H1 (cell line): ENCODE measurements around the gene CFLAR. TPM values are rescaled to one million over a fixed set of nuclear protein-coding genes. Genes with fewer than 3 reads are reported as not detected.
A peak's percentile ranks its signal among the peaks of the same experiment; 100 is the strongest.

Experiments used
- CTCF ChIA-PET: fragments of 300-600 bp; sonication (Branson Sonifier 250); formaldehyde crosslinking; loops from one replicate; lab custom pipeline; 2021; ENCODE audit not compliant: partially characterized antibody; lab: Charles Lee
- POLR2A ChIA-PET: fragments of 300-600 bp; sonication (Branson Sonifier 250); formaldehyde crosslinking; loops from one replicate; lab custom pipeline; 2021; ENCODE audit warnings: inconsistent platforms; ENCODE audit not compliant: partially characterized antibody; lab: Charles Lee
- DNase-seq, 2 experiments: peaks; one replicate each; pipeline versions ENCODE4 v3.0.0 to v3.0.0-alpha.2; 2010 to 2022; ENCODE audit warnings: low spot score in 2 of 2, low read depth in 1 of 2, mixed read lengths in 1 of 2
- FAIRE-seq: peaks from 2 replicates; lab custom pipeline; 2011; peaks lifted over from hg19 to GRCh38; lab: Jason Lieb, UNC
- H2AFZ ChIP-seq: 2 replicates; pipeline ENCODE4 v1.8.1; 2012; ENCODE audit warnings: low read length, inconsistent platforms
- H2AK5ac ChIP-seq: 2 replicates; pipeline ENCODE4 v1.6.1; 2013; ENCODE audit warnings: low read depth, low read length
- H2BK120ac ChIP-seq: replicated peaks from 2 replicates; pipeline ENCODE3; 2013; ENCODE audit warnings: low read depth, low read length, inconsistent platforms
- H2BK12ac ChIP-seq: 2 replicates; pipeline ENCODE4 v1.6.1; 2013; ENCODE audit warnings: low read depth, low read length
- H2BK15ac ChIP-seq: 2 replicates; pipeline ENCODE4 v1.6.1; 2013; ENCODE audit warnings: low read length
- H2BK20ac ChIP-seq: 2 replicates; pipeline ENCODE4 v1.6.1; 2013; ENCODE audit warnings: low read length
- H2BK5ac ChIP-seq: 2 replicates; pipeline ENCODE4 v1.6.1; 2013; ENCODE audit warnings: low read depth, low read length
- H3K14ac ChIP-seq: 2 replicates; pipeline ENCODE4 v1.6.1; 2013; ENCODE audit warnings: inconsistent platforms; ENCODE audit not compliant: insufficient read length
- H3K18ac ChIP-seq: 2 replicates; pipeline ENCODE4 v1.6.1; 2013; ENCODE audit warnings: low read length; ENCODE audit errors: extremely low read depth
- H3K23ac ChIP-seq: 2 replicates; pipeline ENCODE4 v1.6.1; 2013; ENCODE audit warnings: inconsistent platforms; ENCODE audit not compliant: insufficient read length
- H3K23me2 ChIP-seq: 2 replicates; pipeline ENCODE4 v1.6.1; 2013; ENCODE audit warnings: low read depth, low read length
- H3K27ac ChIP-seq: 2 replicates; pipeline ENCODE4 v1.6.1; 2011; ENCODE audit warnings: low read depth, low read length, inconsistent platforms
- H3K27me3 ChIP-seq, 4 experiments: replicated peaks in 1 of 4; 1 replicate in 1 of 4; 2 replicates in 3 of 4; pipeline versions ENCODE4 v1.6.1 to v1.8.1; 2011 to 2013; ENCODE audit warnings: low read length in 3 of 4, mild to moderate bottlenecking in 3 of 4, inconsistent platforms in 2 of 4, mixed read lengths in 2 of 4, moderate library complexity in 1 of 4; ENCODE audit not compliant: control insufficient read depth in 3 of 4, insufficient read depth in 3 of 4; ENCODE audit errors: extremely low read depth in 1 of 4
- H3K36me3 ChIP-seq, 4 experiments: 2 replicates each; pipeline versions ENCODE4 v1.6.1 to v1.8.1; 2011 to 2013; ENCODE audit warnings: mild to moderate bottlenecking in 4 of 4, low read length in 3 of 4, moderate library complexity in 2 of 4, control low read depth in 1 of 4, inconsistent platforms in 1 of 4; ENCODE audit not compliant: insufficient read depth in 4 of 4, control insufficient read depth in 2 of 4
- H3K4ac ChIP-seq: replicated peaks from 2 replicates; pipeline ENCODE3; 2013; ENCODE audit warnings: low read length, low read depth, mixed read lengths, inconsistent platforms; ENCODE audit not compliant: insufficient read length
- H3K4me1 ChIP-seq, 4 experiments: replicated peaks in 1 of 4; 1 replicate in 1 of 4; 2 replicates in 3 of 4; pipeline versions ENCODE4 v1.6.1 to v1.8.1; 2011 to 2013; ENCODE audit warnings: low read length in 3 of 4, inconsistent platforms in 2 of 4, mixed read lengths in 1 of 4; ENCODE audit not compliant: insufficient read depth in 4 of 4, control insufficient read depth in 3 of 4
- H3K4me2 ChIP-seq, 2 experiments: 2 replicates each; pipeline versions ENCODE4 v1.6.1 to v1.8.1; 2011 to 2013; ENCODE audit warnings: low read depth in 2 of 2, low read length in 2 of 2, control low read depth in 1 of 2, inconsistent platforms in 1 of 2, mild to moderate bottlenecking in 1 of 2; ENCODE audit not compliant: insufficient read depth in 1 of 2
- H3K4me3 ChIP-seq, 4 experiments: fragments of 200-600, 300-600 bp in 1 of 4; sonication (generic), shearing (Covaris generic), sonication (Bioruptor Twin) in 1 of 4; 2 replicates each; pipeline versions ENCODE4 v1.5.1 to v1.8.1; 2011 to 2016; ENCODE audit warnings: low read length in 4 of 4, low read depth in 3 of 4, control low read depth in 2 of 4, inconsistent platforms in 2 of 4, mild to moderate bottlenecking in 2 of 4, mixed read lengths in 1 of 4, moderate library complexity in 1 of 4; ENCODE audit not compliant: insufficient read depth in 2 of 4; ENCODE audit errors: extremely low read depth in 1 of 4
- H3K56ac ChIP-seq: replicated peaks from 2 replicates; pipeline ENCODE3; 2013; ENCODE audit warnings: low read depth, mild to moderate bottlenecking, mixed read lengths, low read length, inconsistent platforms; ENCODE audit not compliant: insufficient read length
- H3K79me1 ChIP-seq: 2 replicates; pipeline ENCODE4 v1.6.1; 2013; ENCODE audit warnings: low read depth, low read length, control low read depth
- H3K79me2 ChIP-seq, 2 experiments: 2 replicates each; pipeline versions ENCODE4 v1.6.1 to v1.8.1; 2012 to 2013; ENCODE audit warnings: low read length in 2 of 2, mild to moderate bottlenecking in 2 of 2, inconsistent platforms in 1 of 2; ENCODE audit not compliant: insufficient read depth in 2 of 2, control insufficient read depth in 1 of 2
- H3K9ac ChIP-seq, 4 experiments: replicated peaks in 1 of 4; 1 replicate in 1 of 4; 2 replicates in 3 of 4; pipeline versions ENCODE4 v1.6.1 to v1.8.1; 2011 to 2013; ENCODE audit warnings: low read depth in 3 of 4, low read length in 3 of 4, control low read depth in 2 of 4, mild to moderate bottlenecking in 2 of 4, moderate library complexity in 2 of 4, inconsistent platforms in 1 of 4; ENCODE audit errors: extremely low read depth in 1 of 4
- H3K9me3 ChIP-seq, 2 experiments: 2 replicates each; pipeline versions ENCODE4 v1.6.1 to v1.8.1; 2012 to 2013; ENCODE audit warnings: mild to moderate bottlenecking in 2 of 2, moderate library complexity in 2 of 2, control low read depth in 1 of 2, inconsistent platforms in 1 of 2, low read depth in 1 of 2, low read length in 1 of 2, mixed read lengths in 1 of 2; ENCODE audit not compliant: insufficient read depth in 2 of 2
- H4K20me1 ChIP-seq, 2 experiments: replicated peaks in 1 of 2; 2 replicates each; pipeline versions ENCODE3 to v1.8.1; 2011 to 2013; ENCODE audit warnings: inconsistent platforms in 2 of 2, low read length in 2 of 2, mild to moderate bottlenecking in 1 of 2; ENCODE audit not compliant: insufficient read depth in 2 of 2, control insufficient read depth in 1 of 2
- H4K5ac ChIP-seq: 2 replicates; pipeline ENCODE4 v1.6.1; 2013; ENCODE audit warnings: low read length, low read depth, mixed read lengths, inconsistent platforms; ENCODE audit not compliant: insufficient read length
- H4K8ac ChIP-seq: 2 replicates; pipeline ENCODE4 v1.8.0; 2013; ENCODE audit warnings: mild to moderate bottlenecking, moderate library complexity, low read length, inconsistent platforms; ENCODE audit not compliant: insufficient read depth; ENCODE audit errors: extremely low read depth
- H4K91ac ChIP-seq: replicated peaks from 2 replicates; pipeline ENCODE3; 2013; ENCODE audit warnings: low read length, mixed read lengths, inconsistent platforms; ENCODE audit not compliant: insufficient read length
- ATF2 ChIP-seq: IDR thresholded peaks from 2 replicates; pipeline ENCODE4 v1.6.1; 2012; ENCODE audit warnings: low read length, inconsistent platforms
- BACH1 ChIP-seq: IDR thresholded peaks from 2 replicates; pipeline ENCODE4 v1.6.1; 2012; ENCODE audit warnings: low read length, improper control_type of control experiment
- BRCA1 ChIP-seq: IDR thresholded peaks from 2 replicates; pipeline ENCODE4 v1.6.1; 2012; ENCODE audit warnings: low read depth, low read length, improper control_type of control experiment
- CBX8 ChIP-seq: fragments of 300-800, 300-1000 bp; sonication (generic); IDR thresholded peaks from 2 replicates; pipeline ENCODE4 v1.7.1; 2016; ENCODE audit warnings: low read depth, low read length, borderline replicate concordance
- CEBPB ChIP-seq: IDR thresholded peaks from 2 replicates; pipeline ENCODE4 v1.6.1; 2012; ENCODE audit warnings: low read depth, low read length
- EP300 ChIP-seq, 2 experiments: IDR thresholded peaks; 1 replicate in 1 of 2; 2 replicates in 1 of 2; pipeline ENCODE4 v1.6.1; 2011 to 2012; ENCODE audit warnings: low read depth in 2 of 2, low read length in 2 of 2, mild to moderate bottlenecking in 2 of 2, borderline replicate concordance in 1 of 2, inconsistent platforms in 1 of 2, moderate library complexity in 1 of 2
- GTF2F1 ChIP-seq: IDR thresholded peaks from 2 replicates; pipeline ENCODE4 v1.6.1; 2012; ENCODE audit warnings: low read depth, low read length, improper control_type of control experiment, borderline replicate concordance
- HDAC6 ChIP-seq: IDR thresholded peaks from one replicate; pipeline ENCODE4 v1.7.1; 2012; ENCODE audit warnings: low read depth, mild to moderate bottlenecking, inconsistent platforms, low read length, moderate library complexity
- JUND ChIP-seq: IDR thresholded peaks from 2 replicates; pipeline ENCODE4 v1.6.1; 2011; ENCODE audit warnings: mild to moderate bottlenecking, improper control_type of control experiment, low read length
- NRF1 ChIP-seq: IDR thresholded peaks from 2 replicates; pipeline ENCODE4 v1.6.1; 2011; ENCODE audit warnings: mild to moderate bottlenecking, low read depth, low read length, improper control_type of control experiment
- SIX5 ChIP-seq: IDR thresholded peaks from 2 replicates; pipeline ENCODE4 v1.6.1; 2011; ENCODE audit warnings: mild to moderate bottlenecking, low read depth, low read length
- TAF7 ChIP-seq: optimal IDR thresholded peaks from 2 replicates; pipeline ENCODE3; 2011; ENCODE audit warnings: low read depth, mild to moderate bottlenecking, inconsistent platforms, low read length, moderate library complexity, borderline replicate concordance
- ZNF274 ChIP-seq: IDR thresholded peaks from 2 replicates; pipeline ENCODE4 v1.7.0; 2012; ENCODE audit warnings: low read length, borderline replicate concordance; ENCODE audit errors: extremely low read depth
- WGBS, 2 experiments: shearing (Covaris generic) in 1 of 2; methylation state at CpG; one replicate each; pipeline versions ENCODE4 v1.1.6 to v1.1.7; 2013 to 2015; ENCODE audit warnings: low lambda C conversion rate in 2 of 2, mixed read lengths in 2 of 2, inconsistent platforms in 1 of 2, low coverage in 1 of 2, missing lambda C conversion rate in 1 of 2; ENCODE audit not compliant: insufficient replicate concordance in 2 of 2, insufficient coverage in 1 of 2, insufficient read length in 1 of 2; ENCODE audit errors: extremely low coverage in 1 of 2, missing lambda C conversion rate in 1 of 2; 5-methylcytosine and 5-hydroxymethylcytosine counted together
- polyA plus RNA-seq, 7 experiments: library from polyadenylated mRNA; depleted of rRNA in 3 of 7; stranded (reverse) in 5 of 7; unstranded in 2 of 7; fragments of >200 nt in 5 of 7; fragments of 200-250 nt in 2 of 7; gene quantifications; 1 replicate in 5 of 7; 2 replicates in 1 of 7; 4 replicates in 1 of 7; pipeline versions ENCODE4 v1.2.1 to v1.2.3, GENCODE V29; 2011 to 2013; ENCODE audit warnings: missing spikeins in 2 of 7, mixed read lengths in 2 of 7
- total RNA-seq: library from RNA; stranded (reverse); fragmentation: NEBNext Ultra II Directional; extraction: Animal tissue kit (Norgen Biotek cat#: 25700); gene quantifications from 2 replicates; pipeline ENCODE4 v1.2.1, GENCODE V29; 2021

The CFLAR gene
- total and polyA plus RNA-seq, 2 of the 8 experiments (the other 6 are each of a cell fraction or from before 2014, with no cell fraction given) = 1.1 to 3.9 TPM

- Histone ChIP-seq H3K4ac (no peak overlapping the region), H3K36me3 (no peaks in the 10 kb centered on the region), H2AFZ (peak overlapping the region; percentile 68), H3K79me2 (no peaks in the 10 kb centered on the region), H3K23ac (no peak overlapping the region), H4K8ac (no peak overlapping the region), H4K5ac (no peak overlapping the region), H4K20me1 (no peaks in the 10 kb centered on the region), H2BK120ac (no peak overlapping the region), H3K4me2 (peak overlapping the region; percentile 19 to 51; a peak in 3 of 4 replicates), H3K27me3 (no peaks in the 10 kb centered on the region), H3K9ac (no peak overlapping the region), H2BK15ac (no peak overlapping the region), H3K9me3 (peaks cover 8 to 11% of the 10 kb centered on the region in 2 experiments), H2BK5ac (no peak overlapping the region), H3K4me1 (no peaks in the 10 kb centered on the region), H3K4me3 (peak overlapping the region in 3 of 4 experiments; percentile 5 to 47 (median 17); a peak in 4 of 8 replicates), H2BK20ac (no peak overlapping the region), H2AK5ac (no peak overlapping the region), H3K27ac (no peak overlapping the region), H3K56ac (no peak overlapping the region), H3K23me2 (no peaks in the 10 kb centered on the region), H2BK12ac (peak overlapping the region; percentile 35; the same call in 1 of the 2 replicates), H3K18ac (0 out of 2 replicates have a peak overlapping the region, but pooled peaks have one; percentile 14), H4K91ac (no peak overlapping the region), H3K79me1 (no peaks in the 10 kb centered on the region), H3K14ac (no peak overlapping the region)
- ChIA-PET CTCF (interaction anchor here (0.5 to 3.9 kb wide), 20 partner anchors 12 to 464 kb away, joined by 3 to 42 read pairs (median 4); no protein-coding TSS in a partner anchor), POLR2A (interaction anchor here (1.3 kb wide), 2 partner anchors 13 to 49 kb away, joined by 3 to 8 read pairs; no protein-coding TSS in a partner anchor)
- FAIRE-seq (no peak), DNase-seq (no peak)
- TF ChIP-seq CEBPB (no peak), JUND (no peak), TAF7 (no peak), HDAC6 (no peak), ZNF274 (no peak), NRF1 (no peak), GTF2F1 (no peak), ATF2 (no peak), BACH1 (no peak), BRCA1 (no peak), CBX8 (no peak), EP300 (IDR thresholded peaks at IDR 0.05; ENCODE audit: borderline replicate concordance in 1 of 2, low read depth in 2 of 2, low read length in 2 of 2) (no peak), SIX5 (no peak)
- 64% methylated on average over 4 of the region's 4 CpGs; no CpG with 5 or more reads in 1 of the 2 experiments for WGBS, 2 experiments
Measured at GRCh38 chr2:201183365-201183727, 67.4 kb downstream of the CFLAR start.
